Sigmoid colon (tissue), 7 donors: ENCODE data around the gene TSPAN3. TPM values are rescaled to one million over a fixed set of nuclear protein-coding genes. Genes with fewer than 3 reads are reported as not detected.

Experiments used
- DNase-seq: peaks from one replicate; pipeline ENCODE4 v3.0.0-alpha.2; 2019
- H3K27ac ChIP-seq, 4 donors: fragments of 200-600 bp; sonication (generic); one replicate each; pipeline ENCODE4 v1.5.1; 2016 to 2019; ENCODE audit warnings: mild to moderate bottlenecking in 1 of 4
- H3K27me3 ChIP-seq, 3 donors: fragments of 200-600 bp; sonication (generic); one replicate each; pipeline ENCODE4 v1.5.1; 2019; ENCODE audit warnings: mild to moderate bottlenecking in 1 of 3
- H3K36me3 ChIP-seq, 4 donors: fragments of 200-600 bp; sonication (generic); one replicate each; pipeline ENCODE4 v1.5.1; 2016 to 2019
- H3K4me1 ChIP-seq, 4 donors: fragments of 200-600 bp; sonication (generic); one replicate each; pipeline ENCODE4 v1.5.1; 2017 to 2019
- H3K4me3 ChIP-seq, 4 donors: fragments of 200-600 bp; sonication (generic); one replicate each; pipeline ENCODE4 v1.5.1; 2017 to 2019; ENCODE audit warnings: mild to moderate bottlenecking in 2 of 4, moderate library complexity in 1 of 4
- H3K9me3 ChIP-seq, 4 donors: fragments of 200-600 bp in 3 of 4; sonication (generic) in 3 of 4; one replicate each; pipeline versions ENCODE4 v1.5.1 to v1.6.1; 2013 to 2019
- EP300 ChIP-seq, 4 donors: sonication (generic); formaldehyde crosslinking; IDR thresholded peaks; one replicate each; pipeline ENCODE4 v1.6.1; 2017; ENCODE audit warnings: antibody characterized with exemption in 4 of 4
- POLR2A ChIP-seq, 2 donors: fragments of 450-650 bp; IDR thresholded peaks; one replicate each; pipeline ENCODE4 v1.6.1; 2016; ENCODE audit warnings: antibody characterized with exemption in 2 of 2, mild to moderate bottlenecking in 2 of 2, moderate library complexity in 2 of 2
- POLR2AphosphoS5 ChIP-seq, 4 donors: sonication (generic); formaldehyde crosslinking; IDR thresholded peaks; one replicate each; pipeline ENCODE4 v1.6.1; 2017; ENCODE audit warnings: antibody characterized with exemption in 4 of 4
- WGBS, 2 donors: extraction: QIAGEN DNeasy Blood & Tissue Kit; methylation state at CpG; one replicate each; pipeline ENCODE4 v1.1.7; 2013; 5-methylcytosine and 5-hydroxymethylcytosine counted together
- intact Hi-C: fragments of 100-400 bp; cut with DNase I; formaldehyde crosslinking; loops from one replicate; pipeline ENCODE4 v1.15.1; 2023
- polyA plus RNA-seq, 3 donors: library from polyadenylated mRNA; stranded (reverse); fragments of 200-250 nt; gene quantifications; one replicate each; pipeline ENCODE4 v1.2.3, GENCODE V29; 2013
- total RNA-seq, 4 donors: library from RNA; depleted of rRNA; stranded (reverse); fragments of >200 nt; gene quantifications; one replicate each; pipeline ENCODE4 v1.1.0, GENCODE V29; 2016
- TF ChIP-seq, protein P1 (sequence below), 4 experiments: fragments of 450-650 bp in 3 of 4; fragments of 200-600 bp in 1 of 4; IDR thresholded peaks; one replicate each; pipeline ENCODE4 v1.5.1; 2016 to 2019; ENCODE audit warnings: antibody characterized with exemption in 4 of 4, mild to moderate bottlenecking in 3 of 4, moderate library complexity in 2 of 4
- donor health status: healthy with polysubstance abuse.
- donor health status: Bipolar disorder and iron deficiency.
- donor health status: healthy.

Gene TSPAN3
- total and polyA plus RNA-seq, 7 donors: 129 to 402 (median 166) TPM

DNA sequence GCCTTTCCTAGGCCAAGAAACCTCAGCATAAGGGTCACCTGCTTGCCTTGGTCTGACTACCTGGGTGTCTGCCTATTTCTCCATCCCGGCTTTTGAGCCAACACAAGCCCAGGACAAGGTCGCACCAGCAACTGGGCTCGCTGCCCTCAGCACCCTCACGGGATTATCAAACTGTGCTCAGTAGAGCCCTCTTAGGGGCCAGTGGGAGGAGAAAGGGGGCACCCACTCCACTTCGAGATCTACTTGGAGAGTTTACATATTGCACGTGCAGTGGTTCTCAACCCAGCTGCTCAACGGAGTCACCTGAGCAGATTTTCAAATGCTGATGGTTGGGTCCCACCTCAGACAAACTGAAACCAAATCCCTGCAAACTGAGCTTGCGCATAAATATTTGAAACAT lies 31.1 kb downstream of the TSPAN3 start:
- peaks cover 0 to 40% (median 8%) of the 10 kb centered on the region in 4 donors for H3K36me3 ChIP-seq

DNA sequence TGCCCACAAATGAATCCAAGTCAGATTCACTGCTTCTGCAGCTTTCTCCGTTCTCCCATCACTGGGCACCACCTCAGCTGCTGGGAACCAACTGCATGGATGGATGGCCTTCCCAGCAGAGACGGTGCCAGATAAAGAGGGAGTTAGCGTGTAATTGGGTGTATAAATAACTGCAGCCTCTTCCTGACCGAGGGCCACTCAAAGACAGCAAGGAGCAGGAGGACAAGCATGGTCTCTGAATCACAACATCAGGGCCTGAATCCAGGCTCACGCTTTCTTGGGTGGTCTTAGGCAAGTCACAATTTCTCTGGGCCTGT lies 31.7 kb downstream of the TSPAN3 start:
- peaks cover 0 to 34% (median 6%) of the 10 kb centered on the region in 4 donors for H3K36me3 ChIP-seq
- no peak for TF ChIP-seq POLR2AphosphoS5 (IDR thresholded peaks at IDR 0.05)
- no peak for TF ChIP-seq EP300 (IDR thresholded peaks at IDR 0.05)
- TF ChIP-seq, protein P1, sequence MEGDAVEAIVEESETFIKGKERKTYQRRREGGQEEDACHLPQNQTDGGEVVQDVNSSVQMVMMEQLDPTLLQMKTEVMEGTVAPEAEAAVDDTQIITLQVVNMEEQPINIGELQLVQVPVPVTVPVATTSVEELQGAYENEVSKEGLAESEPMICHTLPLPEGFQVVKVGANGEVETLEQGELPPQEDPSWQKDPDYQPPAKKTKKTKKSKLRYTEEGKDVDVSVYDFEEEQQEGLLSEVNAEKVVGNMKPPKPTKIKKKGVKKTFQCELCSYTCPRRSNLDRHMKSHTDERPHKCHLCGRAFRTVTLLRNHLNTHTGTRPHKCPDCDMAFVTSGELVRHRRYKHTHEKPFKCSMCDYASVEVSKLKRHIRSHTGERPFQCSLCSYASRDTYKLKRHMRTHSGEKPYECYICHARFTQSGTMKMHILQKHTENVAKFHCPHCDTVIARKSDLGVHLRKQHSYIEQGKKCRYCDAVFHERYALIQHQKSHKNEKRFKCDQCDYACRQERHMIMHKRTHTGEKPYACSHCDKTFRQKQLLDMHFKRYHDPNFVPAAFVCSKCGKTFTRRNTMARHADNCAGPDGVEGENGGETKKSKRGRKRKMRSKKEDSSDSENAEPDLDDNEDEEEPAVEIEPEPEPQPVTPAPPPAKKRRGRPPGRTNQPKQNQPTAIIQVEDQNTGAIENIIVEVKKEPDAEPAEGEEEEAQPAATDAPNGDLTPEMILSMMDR (IDR thresholded peaks at IDR 0.05): no peak
- no peak for TF ChIP-seq POLR2A (IDR thresholded peaks at IDR 0.05)
- no peak overlapping the region for H3K27ac ChIP-seq
- H3K4me3 ChIP-seq: no peak overlapping the region
- intact Hi-C loops: no loop called here
- DNase-seq: no peak
- H3K4me1 ChIP-seq: peaks cover 0 to 7% (median 3%) of the 10 kb centered on the region in 4 donors
- 91% methylated on average over 5 of the region's 5 CpGs; no CpG with 5 or more reads in 1 of the 2 donors for WGBS, 2 donors
- H3K9me3 ChIP-seq: no peaks in the 10 kb centered on the region
- no peaks in the 10 kb centered on the region for H3K27me3 ChIP-seq

More for the DNA sequence above, 31.1 kb downstream of the TSPAN3 start:
- TF ChIP-seq POLR2AphosphoS5 (IDR thresholded peaks at IDR 0.05): no peak
- no peak for TF ChIP-seq POLR2A (IDR thresholded peaks at IDR 0.05)
- TF ChIP-seq, protein P1 (IDR thresholded peaks at IDR 0.05): no peak
- no peak for TF ChIP-seq EP300 (IDR thresholded peaks at IDR 0.05)
- intact Hi-C loops: no loop called here
- Histone ChIP-seq H3K27ac (no peak overlapping the region), H3K9me3 (no peaks in the 10 kb centered on the region), H3K4me3 (no peak overlapping the region), H3K4me1 (peaks cover 0 to 7% (median 5%) of the 10 kb centered on the region in 4 donors), H3K27me3 (no peaks in the 10 kb centered on the region)
- no peak for DNase-seq
- 93% methylated on average over 8 of the region's 8 CpGs; no CpG with 5 or more reads in 1 of the 2 donors for WGBS, 2 donors

DNA sequence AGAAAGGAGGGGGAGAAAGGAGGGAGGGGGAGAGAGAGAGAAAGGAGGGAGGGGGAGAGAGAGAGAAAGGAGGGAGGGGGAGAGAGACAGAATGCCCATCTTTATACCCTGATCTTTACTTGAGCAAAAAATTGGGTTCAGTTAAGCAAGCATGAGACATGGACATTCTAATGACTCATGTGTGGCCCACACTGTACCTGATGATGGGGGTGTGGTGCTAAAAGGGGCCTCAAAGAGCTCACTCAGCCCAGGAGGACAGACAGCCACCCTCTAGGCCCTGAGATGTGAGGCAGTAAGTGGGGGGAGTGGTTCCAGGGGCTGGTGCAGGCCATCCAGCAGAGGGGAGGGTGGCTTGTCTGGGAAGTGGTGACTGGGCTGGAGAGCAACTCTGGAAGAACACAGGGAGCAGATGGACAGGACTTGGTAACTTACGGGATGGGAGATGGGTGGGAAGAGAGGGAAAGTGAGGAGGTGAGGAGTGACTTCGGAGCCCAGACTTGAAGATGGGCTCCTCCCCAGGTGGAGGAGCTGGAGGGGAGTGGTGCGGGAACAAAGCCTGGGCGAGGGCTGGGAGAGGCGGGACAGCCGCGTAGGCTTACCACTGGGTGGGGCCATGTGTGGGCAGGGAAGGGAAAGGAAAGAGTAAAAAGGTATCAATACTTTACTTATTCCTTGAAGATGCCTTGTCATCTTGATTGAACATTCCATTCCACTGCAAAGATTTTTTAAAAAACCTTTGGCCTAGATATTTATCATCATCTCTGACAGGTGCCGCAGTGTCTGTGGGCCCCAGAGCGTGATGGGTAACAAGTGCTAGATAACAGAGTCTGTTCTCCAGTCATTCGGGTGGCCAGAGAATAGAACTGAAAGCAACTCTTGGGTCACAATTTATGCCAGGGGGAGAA lies 32.3 kb downstream of the TSPAN3 start:
- Histone ChIP-seq H3K9me3 (no peaks in the 10 kb centered on the region), H3K4me1 (peaks cover 0 to 7% (median 2%) of the 10 kb centered on the region in 4 donors), H3K36me3 (peaks cover 0 to 28% (median 5%) of the 10 kb centered on the region in 4 donors), H3K27ac (no peak overlapping the region), H3K27me3 (no peaks in the 10 kb centered on the region), H3K4me3 (no peak overlapping the region)
- no peak for DNase-seq
- TF ChIP-seq, protein P1 (IDR thresholded peaks at IDR 0.05): no peak
- TF ChIP-seq POLR2A (IDR thresholded peaks at IDR 0.05) (no peak), POLR2AphosphoS5 (IDR thresholded peaks at IDR 0.05) (no peak), EP300 (IDR thresholded peaks at IDR 0.05) (no peak)
- intact Hi-C loops: no loop called here
- WGBS, 2 donors: 58% methylated on average over 10 of the region's 10 CpGs; no CpG with 5 or more reads in 1 of the 2 donors

DNA sequence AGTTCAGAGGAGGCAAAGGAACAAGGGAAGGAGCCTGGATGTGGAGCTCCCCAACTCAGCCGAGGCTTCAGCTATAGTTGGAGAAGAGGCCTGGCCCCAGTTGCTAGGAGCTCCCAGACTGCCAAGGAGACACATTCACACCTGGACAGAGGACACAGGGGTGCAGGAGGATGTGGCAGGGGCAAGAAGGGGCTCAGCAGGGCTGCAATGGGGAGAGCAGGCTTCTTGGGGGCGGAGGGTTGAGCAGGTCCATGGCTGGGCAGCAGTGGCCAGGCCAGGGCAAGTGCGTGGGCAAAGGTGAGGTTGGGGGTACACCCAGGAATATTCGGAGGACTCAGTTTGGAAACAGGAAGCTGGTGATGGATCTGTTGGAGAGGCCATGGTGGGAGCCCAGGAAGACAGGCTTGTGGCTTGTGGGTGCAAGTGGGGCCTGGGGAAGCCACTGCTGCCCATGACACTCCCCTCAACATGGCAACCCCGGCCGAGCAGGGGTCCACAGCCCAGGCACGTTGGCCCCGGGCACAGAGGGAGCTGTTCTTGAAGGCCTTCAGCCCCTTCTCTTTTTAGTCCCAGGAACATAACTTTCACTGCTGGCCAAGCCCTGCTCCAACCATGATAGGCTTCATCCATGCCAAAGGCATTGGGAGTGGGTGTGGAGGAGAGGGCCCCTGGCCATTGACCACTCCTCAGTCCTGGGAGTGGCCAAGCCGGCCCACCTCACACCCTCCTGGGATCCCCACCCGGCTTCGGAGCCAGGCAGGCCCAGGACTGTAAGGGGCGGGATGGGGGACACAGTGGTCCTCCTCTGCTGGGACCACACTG lies 33.3 kb downstream of the TSPAN3 start:
- Histone ChIP-seq H3K36me3 (peaks cover 0 to 18% (median 1%) of the 10 kb centered on the region in 4 donors), H3K4me1 (peaks cover 0 to 7% (median 2%) of the 10 kb centered on the region in 4 donors), H3K9me3 (no peaks in the 10 kb centered on the region), H3K27me3 (no peaks in the 10 kb centered on the region), H3K4me3 (no peak overlapping the region), H3K27ac (no peak overlapping the region)
- WGBS, 2 donors: 94 to 95% methylated on average over 12 of the region's 12 CpGs
- intact Hi-C loops: no loop called here
- TF ChIP-seq, protein P1 (IDR thresholded peaks at IDR 0.05): no peak
- TF ChIP-seq POLR2A (IDR thresholded peaks at IDR 0.05): no peak
- peak; percentile 55 for DNase-seq
